Right forelimb (tissue), 1 donor: ENCODE results near the gene NBEA.
"Not testable (repeated sequence)": the region's sequence is repeated elsewhere in the genome, so short reads cannot be mapped to it uniquely, and the experiment has no call there.

ENCODE experiments used
- DNase-seq: peaks from one replicate; pipeline ENCODE4 v3.0.0-alpha.2; 2018

The NBEA gene

DNA sequence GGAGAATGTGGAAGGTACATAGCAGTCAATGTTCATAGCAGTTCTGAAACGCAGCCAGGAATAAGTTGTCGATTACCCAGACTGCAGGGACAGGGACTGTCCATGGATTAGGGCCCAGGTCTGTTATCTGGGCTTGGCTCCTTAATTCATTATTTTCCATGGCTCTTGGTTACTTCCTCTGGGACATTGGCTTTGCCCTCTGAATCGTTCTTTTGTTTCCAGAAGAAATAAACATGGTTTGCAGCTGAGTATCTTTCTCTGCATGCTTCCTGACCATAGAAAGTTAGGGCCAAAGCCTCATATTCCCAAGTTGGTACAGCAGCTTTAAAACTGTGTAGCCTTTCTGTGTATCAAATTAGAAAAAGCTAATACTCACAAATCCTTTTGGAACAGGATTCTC is 656.2 kb downstream of the NBEA start:
- DNase-seq = no peak

DNA sequence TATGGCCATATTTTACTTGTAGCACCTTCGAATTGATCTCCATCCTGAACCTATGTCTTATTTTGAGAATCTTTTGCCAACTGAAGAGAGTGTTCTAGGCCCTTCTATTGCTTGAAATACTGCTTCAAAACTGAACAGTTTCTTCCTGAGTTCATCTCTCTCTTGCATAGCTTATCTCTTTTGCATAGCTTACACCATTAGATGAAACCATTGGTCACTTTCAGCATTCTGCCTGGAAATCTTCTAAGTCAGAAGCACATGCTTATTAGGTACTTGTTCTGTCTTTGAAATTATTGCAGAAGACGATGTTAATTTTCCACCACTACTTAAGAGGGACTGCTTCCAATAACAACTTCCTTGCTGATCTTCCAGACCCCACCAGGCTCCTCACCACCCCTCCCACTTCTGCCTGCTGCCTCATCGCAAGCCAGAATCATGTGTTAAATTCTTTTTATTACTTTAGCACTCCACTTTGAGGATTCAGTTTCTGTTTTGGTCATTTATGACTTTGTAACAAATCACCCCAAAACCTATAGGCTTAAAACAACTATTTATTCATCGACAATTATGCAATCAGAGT is 656.8 kb downstream of the NBEA start:
- no peak for DNase-seq

DNA sequence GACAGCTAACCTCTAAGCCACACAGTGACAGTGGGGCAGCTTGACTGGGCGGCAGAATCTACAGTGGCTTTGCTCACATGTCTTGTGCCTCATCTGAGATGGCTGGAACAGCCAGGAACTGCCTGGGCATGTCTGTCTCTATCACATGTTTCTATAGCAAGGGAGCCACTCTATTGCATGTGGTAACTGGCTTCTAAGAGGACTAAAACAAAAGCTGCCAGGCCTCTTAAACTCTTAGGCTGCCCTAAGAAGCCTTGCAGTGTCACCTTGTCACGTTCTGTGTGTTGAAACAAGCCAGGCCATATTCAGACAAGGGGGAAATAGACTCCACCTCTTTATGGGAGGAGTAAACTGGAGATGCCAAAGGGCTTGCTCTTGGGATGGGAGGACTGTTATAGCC is 657.3 kb downstream of the NBEA start:
- DNase-seq = no peak

DNA sequence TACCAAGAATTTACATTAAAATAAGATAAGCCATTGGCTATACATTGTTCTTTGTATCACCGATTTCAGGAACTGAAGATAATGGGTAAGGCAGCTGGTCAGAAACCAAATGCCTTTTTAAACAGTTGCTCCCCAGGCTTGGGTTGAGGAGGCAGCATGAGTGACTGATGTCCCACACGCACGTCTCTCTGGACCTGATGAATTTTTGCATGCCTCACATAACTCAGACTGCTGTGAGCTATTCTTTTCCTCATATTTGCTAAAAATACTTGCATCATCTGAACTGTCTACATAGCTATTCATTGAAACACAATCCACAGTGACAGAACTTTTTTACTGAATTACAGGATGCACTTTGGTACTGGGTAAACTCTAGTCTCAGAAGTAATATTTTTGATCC is 658.1 kb downstream of the NBEA start:
- DNase-seq = no peak

DNA sequence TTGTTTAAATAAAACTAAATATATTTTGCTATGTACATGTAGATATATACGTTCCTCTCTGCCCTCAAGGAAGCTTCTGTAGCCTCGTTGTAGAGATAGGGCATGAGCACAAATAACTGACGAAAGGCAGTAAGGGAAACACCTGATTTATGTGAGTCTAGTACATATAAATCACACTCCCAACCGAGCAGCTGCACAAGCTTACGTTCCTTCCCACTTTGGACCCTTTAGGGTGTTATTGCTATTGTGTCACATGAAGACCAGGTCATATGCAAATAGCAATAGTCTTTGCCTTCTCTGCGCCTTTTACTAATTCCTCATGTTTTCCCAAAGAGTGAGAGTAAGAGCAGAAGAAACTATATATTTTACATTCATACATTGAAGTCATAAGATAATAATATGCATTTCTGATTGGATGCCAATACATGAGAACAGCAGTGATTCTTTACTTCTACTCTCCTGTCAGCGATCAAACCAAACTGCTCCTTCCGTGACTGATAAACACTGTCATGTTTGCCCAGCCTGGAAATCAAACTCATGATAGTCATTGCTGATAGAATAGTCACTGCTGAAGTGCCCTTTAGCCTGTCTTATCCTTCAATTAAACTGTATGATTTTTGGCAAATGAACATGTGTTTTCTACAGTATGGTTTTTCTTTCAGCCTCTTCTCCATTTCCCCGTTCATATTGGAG is 661.7 kb downstream of the NBEA start:
- DNase-seq = no peak

DNA sequence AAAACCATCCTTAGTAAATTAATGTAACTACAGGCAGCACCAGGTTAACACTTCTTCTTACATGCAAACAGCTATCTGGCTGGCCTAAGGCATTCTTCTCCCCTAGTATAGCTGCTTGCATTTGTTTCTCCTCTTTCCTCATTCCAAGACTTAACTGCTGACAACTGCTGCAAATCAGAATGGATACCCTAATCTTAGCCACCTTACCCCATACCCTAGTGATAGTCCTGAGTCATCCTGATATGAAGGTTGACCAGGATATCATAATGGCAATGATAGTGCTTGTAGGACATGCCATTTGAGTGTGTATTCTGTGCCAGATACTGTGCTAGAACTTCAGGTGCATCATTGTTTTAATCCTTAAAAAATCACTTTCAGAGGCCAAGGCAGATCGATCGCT is 672.6 kb downstream of the NBEA start:
- no peak for DNase-seq

DNA sequence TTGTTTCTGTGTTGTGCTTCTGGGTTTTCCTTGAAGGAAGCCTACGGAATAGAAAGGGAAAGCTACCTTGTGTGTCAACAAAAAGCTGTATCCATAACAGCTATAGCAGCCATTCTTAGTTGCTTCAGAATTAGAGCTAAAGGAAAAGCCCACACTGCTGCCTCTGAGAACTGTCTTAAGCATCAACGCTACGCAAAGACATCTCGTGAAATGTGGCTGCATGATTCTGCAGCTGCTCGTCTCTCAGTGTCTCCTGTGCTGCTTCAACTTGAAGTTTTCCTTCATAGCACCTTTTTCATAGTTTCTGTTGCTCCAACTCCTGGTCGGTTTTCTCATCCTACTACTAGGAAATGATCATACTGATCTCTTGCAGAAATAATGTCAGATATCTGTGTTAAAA is 675.4 kb downstream of the NBEA start:
- no peak for DNase-seq

DNA sequence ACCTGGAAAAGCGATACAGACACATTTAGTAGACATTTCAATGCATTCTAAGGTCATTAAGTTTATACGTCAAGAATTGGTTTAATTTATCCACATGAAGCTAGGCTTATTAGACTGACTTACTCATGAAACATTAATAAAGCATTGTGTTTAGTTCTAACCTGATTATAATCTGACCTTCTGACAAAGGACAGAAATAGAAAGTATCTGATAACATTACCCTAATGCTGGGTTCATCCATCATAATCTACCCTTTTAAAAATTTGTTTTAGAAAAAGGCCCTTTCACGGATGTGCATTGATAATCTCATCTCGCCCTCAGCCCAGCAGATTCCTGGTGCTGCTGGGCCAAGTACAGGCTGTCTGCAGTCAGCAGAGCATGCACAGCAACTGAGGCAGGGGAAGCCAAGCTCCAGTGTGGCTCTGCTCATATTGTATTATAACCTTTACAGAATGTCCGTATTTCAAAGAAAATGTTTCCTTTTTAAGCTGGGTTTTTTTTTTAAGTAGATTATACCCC is 676.6 kb downstream of the NBEA start:
- DNase-seq = no peak

DNA sequence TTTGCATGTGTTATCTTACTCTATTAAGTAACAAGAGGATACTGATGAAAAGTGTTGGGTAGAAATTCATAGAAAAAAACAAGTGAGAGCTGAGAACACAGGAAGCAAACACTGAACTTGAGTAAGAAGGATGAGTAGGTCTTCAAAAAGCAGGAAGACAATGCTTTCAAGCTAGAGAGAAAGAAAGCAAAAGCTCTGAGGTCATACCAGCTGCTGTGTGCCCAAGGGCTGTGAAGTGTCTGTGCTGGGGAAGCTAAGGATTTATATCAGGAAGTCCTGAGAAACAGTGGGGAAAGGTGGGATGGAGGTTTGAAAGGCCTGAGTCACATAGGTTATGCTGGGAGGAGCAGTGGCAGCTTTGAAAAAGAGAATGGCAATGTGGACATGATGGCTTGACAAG is 679.9 kb downstream of the NBEA start:
- no peak for DNase-seq

DNA sequence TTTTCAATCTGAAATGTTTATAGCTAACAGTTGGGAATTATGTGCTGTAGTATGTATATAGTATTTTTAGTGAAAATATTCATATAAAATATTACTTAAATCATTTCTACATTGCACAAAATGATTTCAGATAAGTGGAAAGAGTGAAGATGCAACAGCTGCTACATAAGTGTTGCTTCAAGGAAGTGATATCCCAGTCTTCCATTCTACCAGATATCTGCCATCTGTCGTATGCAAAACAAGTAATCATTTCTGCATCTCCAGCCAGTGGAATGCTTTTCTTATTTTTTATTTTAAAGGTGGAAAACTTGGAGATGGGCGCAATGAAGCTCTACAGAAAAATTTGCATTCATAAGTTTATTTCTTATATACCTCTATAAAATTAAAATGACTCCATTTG is 687.0 kb downstream of the NBEA start:
- DNase-seq = no peak

DNA sequence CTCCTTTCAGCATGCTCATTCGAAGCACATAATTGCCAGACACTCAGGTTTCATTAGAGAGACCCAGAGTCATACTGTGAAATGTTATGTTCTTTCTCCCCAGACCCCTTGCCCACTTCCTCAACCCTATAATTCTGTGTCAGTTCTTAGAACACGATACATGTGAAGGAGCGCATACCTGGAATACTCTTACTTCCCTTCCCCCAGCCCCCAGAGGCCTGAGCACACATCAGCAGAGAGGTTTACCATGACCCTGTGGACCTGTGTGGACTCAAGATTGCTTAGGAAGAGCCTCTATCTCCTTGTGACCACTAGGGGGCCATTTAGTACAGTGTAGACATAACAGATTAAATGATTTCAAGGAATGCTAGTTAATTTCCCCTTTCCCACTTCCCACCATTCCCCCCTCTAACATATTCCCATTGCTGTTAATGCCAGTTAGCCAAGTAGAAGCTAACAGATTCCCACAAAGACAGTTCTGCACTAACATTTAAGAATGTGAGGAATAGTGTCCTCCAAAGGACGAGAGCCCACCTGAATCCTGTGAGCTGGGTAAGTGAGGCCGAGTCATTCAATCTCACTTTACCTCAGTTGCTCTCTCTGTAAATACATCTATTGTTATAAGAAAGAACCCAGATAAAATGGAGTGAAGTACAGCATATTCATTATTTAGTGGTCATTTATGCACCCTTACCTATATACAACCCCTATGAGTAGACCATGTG is 688.6 kb downstream of the NBEA start:
- DNase-seq = no peak

DNA sequence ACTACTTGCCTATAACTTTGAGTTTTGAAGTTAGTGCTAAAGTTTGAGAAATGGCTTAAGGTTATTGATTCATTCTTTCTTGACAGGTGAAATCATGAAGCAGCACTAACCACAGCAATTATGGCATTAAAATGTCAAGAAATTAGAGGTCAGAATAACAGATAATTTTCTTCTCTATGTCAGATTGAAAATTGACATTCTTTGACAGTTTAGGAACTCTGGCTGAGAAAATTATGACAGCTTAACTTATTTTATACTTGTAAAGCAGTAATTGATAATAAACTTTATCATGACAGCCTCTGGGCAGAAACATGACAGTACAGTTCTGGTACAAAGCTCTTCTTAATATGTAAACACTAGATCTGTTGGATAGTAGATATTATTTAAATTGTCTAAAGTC is 689.6 kb downstream of the NBEA start:
- DNase-seq = no peak

DNA sequence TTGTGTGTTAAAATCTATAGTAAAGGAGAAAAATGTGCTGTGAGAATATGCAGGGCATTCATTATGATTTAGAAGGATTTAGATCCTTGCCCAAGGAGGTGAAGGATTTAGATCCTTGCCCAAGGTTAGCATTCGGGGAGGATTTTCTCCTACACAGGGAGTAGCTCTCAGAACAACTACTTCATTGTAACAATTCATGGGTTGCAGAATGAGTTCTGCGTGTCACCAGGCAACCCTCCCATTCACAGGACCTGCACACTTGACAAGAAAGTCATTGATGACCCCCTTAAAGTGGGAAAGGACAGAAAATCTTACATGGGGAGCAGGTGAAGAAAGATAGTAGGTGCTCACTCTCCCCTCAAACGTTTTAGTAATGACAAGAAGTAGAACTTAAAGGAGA is 701.6 kb downstream of the NBEA start:
- DNase-seq = no peak

DNA sequence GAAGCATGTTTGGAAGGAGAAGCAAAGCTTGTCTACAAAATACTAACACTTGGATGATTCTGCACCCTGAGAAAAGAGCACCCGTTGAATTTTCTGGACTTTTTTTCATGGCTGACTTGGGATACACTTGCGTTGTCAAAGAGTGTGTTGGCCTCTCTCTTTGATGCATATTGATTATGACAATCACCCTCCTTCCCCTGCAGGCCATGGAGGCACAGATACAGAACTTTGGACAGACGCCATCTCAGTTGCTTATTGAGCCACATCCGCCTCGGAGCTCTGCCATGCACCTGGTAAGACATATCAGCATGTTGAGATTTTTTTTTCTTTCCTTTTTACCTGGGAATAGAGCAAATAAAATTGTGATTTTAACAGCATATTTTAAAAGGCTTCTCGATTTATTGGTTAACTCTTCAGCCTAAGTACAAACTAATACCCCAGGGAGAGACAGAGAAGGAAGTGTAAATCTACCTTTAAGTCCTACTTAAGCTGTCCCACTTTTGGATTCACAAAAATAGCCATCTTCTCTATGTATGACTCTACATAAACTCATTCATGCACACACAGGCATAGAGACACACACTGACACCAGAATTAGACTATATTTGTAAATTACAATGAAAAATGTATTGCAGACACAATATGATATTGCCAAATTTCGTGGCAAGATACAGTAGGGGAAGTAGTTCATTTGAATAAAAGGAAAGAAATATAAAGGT is 704.1 kb downstream of the NBEA start:
- no peak for DNase-seq

DNA sequence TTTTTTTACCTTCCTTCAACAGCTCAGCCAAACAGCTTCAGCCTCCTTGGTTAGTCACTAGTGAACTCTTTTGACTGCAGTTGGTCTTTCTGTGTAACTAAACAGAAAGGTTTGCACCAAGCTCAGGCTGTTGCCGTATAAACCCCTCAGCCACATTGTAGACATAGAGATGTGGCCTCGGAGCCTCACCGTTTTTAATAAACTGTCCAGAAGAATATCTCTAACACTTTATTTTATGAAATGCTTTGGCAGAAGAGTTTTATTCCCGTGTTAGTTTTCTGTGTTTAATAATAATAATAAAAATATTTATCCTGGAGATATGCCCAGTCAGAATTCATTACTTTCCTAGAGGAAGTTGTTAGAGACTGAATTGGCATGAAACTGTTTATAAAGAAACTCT is 706.1 kb downstream of the NBEA start:
- DNase-seq = no peak

DNA sequence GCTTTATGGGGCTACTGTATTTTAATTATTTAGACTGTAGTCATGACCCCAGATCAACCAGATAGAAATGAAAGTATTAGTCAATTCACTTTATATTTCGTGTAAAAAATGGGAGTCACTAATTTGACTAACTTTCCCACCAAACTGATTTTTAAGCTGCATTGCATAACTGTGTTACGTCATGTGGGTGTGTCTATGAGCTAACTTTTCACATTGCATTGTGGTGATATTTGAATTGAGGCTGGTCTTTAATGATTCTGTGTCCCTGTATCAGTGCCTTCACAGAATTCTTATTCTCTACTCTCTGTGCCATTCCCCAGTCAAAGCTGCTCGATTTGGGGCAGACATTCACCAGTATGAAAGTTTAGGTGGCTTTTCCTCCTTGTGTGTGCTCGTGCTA is 707.1 kb downstream of the NBEA start:
- no peak for DNase-seq

DNA sequence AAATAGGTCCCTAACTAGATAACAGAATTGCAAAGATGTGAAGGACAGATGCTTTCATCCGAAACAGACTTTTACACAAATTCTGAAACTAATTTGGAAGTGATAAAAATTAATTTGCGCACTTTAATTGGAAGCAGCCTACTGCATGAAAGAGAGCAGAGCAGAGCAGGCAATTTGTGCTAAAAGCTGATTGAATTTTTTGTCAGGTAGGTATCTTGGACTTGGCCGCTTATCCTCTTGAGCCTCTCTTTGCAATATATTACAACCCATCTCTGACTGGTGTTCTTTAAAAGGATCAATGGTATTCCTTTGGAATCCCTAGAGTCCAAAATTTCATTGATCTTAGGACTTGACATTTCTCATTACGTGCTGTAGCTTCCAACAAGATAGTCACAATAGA is 717.7 kb downstream of the NBEA start:
- no peak for DNase-seq

DNA sequence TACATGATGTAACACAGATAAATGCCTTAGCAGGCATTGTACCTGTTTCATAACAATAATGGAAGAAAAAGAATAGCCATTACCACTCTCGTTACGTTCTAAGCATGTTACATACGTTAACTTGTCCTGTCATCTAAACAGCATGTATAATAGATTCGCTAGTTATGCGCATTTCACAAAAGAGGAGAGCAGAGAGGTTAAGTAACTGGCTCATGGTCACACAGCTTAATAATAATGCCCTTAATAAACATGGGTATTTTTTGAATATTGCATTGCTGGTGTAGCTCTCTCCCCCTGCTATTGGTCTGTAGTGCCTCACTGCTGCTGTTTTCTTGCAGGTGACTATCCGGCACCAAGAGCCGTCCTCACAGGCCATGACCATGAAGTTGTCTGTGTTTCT is 722.7 kb downstream of the NBEA start:
- no peak for DNase-seq

DNA sequence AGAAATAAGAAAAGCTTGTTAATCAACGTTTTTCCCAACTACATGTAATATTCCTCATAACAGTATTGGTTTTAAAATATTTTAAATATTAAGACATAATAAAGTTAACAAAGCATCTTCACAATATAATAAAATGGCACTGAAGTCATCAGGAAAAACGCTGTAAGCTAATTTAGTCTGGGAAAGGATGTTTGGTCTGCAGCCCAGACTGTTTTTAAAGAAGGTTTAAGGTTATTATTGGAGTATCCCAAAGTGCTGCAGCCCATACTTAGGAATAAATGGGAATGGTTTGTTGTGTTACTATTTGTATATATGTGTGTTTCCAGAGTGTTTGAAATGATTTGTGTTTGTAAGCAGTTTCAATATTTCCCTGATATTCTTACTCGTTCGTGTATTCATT is 727.3 kb downstream of the NBEA start:
- no peak for DNase-seq

DNA sequence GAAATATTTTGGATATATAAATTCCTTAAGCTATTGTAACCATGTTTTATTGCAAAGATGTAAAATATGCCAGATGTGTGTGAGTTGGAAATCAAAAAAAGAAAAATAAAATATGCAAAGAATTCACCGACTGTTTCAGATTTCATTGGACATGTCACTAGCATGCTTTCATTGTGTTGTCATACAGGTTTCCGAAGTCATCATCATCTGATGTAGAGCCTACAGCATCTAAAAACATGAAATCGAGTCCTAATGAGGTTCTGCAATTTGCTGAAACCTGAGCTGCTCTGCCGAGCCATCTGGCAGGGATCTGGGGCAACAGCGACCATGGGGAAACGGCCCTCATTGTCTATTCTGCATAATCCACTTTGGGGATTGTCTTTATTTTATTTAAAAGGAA is 730.5 kb downstream of the NBEA start:
- DNase-seq = no peak

DNA sequence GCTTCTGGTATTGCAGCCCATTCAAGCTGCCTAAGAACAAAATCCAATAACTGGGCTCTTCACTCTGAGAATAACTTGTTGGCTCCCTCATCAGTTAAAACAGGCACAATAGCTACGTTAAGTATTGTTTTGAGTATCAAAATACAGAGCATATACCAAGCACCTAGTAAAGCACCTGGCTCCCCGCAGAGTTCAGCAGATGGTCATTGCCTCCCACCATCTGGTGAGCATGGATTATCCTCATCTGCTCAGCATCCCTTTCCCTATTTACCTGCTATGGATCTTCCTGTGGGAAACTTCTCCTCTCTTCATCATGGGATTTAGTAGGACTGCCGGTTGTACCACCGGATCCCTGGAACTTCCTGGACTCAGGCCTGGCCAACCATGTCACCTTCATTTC is 733.6 kb downstream of the NBEA start:
- DNase-seq = no peak

DNA sequence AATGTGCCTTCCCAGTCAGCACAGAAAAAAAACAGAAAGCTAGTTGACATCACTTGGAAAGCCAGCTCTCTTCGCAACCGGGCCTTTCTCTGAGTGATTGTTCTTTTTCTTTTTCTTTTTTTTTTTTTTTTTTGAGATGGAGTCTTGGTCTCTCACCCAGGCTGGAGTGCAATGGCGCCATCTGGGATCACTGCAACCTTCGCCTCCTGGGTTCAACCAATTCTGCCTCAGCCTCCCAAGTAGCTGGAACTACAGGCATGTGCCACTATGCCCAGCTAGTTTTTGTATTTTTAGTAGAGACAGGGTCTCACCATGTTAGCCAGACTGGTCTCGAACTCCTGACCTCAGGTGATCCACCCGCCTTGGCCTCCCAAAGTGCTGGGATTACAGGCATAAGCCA is 735.8 kb downstream of the NBEA start:
- DNase-seq = not testable (repeated sequence)

DNA sequence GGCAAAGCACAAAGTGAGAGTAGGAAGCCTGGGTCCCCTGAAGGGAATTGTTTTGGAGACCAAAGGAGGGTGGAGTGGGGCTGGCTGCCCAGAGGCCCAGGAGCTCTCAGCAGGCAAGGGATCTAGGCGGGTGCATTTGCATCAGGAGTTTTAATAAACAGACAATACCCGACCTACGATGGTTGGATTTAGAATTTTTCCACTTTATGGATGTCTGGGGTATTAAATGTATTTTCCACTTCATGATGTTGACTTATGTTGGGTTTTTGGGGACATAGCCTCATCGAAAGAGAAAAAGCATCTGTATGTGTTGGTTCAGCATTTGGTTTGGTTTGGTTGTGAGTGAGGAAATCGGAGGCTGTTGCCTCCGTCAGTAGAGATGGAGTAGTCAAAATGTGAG is 739.6 kb downstream of the NBEA start:
- DNase-seq = no peak

DNA sequence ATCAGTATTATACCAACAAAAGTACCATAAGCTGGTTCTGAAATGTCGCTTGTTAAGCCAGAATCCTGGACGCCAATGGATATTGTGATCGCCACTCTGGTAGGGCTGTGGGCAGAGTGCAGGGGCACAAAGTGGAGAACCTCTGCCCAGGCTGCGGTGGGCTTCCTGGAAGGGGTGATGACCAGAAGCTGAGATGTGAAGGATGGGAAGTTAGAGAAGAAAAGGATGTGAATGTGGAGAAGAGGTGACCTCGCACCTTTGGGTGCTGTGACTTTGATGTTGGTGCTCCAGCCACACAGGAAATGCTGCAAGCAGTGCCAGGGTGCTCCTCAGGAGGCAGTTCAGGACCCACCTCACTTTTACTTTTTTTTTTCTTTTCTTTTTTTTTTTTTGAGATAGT is 742.4 kb downstream of the NBEA start:
- DNase-seq = no peak
